ENCODE data around the gene NCOA3.
"Not testable (repeated sequence)": the region's sequence is repeated elsewhere in the genome, so short reads cannot be mapped to it uniquely, and the experiment has no call there.

Gene NCOA3

DNA sequence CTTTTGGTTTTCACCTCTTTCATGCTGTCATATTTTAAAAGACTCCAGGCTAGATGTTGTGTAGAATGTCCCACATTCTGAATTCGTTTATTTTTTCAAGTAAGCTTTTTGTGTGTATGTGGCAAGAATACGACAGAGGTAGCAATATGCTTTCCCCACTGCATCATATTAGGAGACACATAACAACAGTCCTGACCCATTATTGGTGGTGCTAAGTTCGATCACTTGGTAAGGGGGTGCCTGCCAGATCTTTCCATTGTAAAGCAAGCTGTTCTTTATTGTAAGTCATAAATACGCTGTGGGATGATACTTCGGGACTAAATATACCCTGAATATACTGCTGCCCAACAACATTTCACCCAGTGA lies 588 bp upstream of the NCOA3 start:
- no peak for DNase-seq

DNA sequence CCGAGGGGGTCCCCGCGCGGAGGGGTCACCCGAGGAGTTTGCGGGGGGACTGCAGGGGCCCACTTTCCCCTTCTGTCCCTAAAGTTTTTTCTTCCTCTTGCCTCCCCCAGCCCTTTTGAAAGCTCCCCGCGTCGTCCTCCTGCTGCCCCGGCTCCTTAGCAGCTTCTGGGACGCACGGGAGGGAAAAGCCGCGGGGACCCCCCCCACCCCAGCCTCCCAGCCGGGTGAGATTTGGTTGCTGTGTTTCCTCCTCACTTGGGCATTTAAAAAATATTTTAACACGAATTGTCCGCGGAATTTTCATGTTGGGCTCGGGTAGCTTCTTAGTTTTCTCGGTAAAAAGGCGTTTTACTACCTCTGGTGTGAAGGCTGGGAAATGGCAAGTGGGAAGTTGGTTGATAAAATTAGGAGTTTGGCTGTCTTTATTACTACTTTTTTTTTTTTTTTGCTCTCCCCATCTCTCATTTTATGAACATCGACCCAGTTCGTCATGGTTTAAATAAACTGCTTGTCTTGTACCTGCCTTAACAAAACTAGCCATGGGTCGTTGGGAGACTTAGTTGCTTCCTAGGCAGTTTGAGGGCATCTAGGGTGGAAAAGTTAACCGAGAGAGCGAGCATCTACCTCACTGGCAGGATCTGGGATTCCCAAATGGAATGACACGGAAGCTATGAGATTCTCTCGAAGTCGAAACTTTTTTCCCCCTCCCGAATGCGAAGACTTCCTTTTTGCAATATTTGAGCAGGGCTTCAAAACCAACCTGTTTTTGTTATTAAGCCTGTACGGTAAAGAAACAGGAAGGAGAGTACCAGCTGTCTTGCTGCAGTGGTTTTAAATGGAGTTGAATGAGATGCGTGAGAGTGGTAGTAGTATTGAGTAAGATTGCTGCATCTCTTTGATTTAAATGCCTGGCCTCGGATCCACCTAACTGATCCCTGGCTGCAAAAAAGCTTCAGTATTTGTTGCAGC lies 868 bp downstream of the NCOA3 start:
- DNase-seq = peak; percentile 35

DNA sequence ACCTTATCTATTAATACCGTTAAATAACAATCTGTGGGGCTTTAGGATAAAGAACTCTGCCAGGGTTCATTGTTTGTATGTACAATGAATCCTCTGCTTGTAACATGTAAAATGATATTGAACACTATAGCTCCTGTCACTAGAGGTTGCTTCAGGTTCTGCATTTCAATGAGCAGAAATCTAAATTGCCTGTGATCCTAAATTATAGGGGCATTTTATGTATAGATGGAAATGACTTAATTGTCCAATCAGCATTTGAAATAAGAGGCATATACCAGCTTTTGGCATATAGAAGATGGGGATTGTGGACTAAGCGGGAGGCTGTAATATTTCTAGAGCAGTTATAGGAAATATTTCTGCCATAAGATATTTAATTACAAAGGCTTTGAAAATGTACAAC lies 2.0 kb downstream of the NCOA3 start:
- DNase-seq = no peak

DNA sequence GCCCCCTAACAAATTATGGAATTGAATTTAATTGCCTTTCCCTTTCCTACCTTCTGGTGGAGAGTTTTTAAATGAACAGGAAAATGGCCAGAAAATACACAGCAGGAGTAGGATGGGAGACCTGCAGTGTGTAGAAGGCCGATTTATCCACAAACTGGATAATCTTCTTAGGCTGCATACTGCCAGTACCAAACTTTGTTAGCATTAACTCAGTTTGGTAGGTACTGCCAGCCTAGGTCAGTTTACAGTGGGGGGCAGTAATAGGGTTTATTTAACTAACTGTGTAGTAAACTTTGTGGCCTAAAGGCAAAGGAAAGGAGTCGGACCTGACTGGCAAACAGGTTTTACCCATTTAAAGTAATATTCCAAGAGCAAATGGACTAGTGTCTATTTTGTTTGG lies 4.6 kb downstream of the NCOA3 start:
- no peak for DNase-seq

DNA sequence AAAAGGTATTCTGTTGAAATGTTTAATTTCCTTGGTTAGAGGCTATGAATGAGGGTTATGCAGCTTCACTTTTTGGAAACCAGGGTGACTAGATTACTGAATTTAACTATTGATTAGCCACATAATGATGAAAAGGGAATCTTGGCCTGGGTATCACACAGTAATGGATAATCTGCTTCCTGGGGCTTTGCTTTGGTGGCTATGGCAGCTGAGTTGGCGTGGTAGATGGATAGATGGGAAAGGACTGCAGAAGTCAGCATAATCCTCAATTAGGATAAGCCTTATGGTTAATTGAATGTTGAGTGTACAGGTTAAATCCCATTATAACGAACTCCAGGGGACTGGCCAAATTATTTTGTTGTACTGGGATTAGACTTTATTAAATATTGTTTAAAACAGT lies 5.2 kb downstream of the NCOA3 start:
- no peak for DNase-seq

DNA sequence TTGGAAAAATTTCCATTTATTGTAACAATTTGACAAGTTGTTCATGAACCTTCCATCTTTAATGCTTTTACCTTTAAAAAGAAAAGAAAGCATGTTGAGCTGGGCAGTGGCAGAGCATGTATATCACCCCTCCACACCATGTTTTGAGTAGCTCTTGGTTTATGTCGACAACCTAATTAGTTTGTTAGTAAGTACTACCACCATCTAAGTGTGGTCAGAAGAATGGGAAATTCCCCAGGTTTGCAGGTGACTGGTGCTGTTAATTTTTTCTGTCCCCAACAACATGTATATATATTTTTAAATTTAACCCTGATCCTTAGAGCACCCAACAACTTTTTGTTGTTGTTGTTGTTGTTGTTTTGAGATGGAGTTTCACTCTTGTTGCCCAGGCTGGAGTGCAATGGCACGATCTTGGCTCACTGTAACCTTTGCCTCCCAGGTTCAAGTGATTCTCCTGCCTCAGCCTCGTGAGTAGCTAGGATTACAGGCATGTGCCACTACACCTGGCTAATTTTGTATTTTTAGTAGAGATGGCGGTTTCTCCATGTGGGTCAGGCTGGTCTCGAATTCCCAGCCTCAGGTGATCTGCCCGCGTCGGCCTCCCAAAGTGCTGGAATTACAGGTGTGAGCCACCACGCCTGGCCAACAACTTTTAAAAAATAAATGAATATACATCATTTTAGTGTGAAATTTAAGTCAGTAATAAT lies 5.7 kb downstream of the NCOA3 start:
- not testable (repeated sequence) for DNase-seq

DNA sequence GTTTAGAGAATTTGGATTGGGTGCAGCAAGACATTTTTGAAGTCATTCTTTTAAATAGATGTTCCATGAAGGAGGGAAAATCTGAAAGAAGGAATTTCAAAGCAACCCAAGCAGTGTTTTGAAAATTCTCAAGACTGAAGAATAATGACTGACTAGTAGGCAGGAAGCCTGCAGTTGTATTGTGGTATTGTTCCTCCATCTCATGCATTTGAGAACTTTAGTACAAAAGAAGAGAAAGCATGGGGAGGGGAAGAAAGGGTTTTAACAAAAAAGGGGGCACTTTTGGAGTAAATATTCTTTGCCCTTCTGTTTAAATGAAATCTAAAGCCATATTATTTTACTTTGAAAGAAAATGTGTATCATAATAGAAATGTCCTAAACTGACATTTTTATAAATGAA lies 6.6 kb downstream of the NCOA3 start:
- no peak for DNase-seq

DNA sequence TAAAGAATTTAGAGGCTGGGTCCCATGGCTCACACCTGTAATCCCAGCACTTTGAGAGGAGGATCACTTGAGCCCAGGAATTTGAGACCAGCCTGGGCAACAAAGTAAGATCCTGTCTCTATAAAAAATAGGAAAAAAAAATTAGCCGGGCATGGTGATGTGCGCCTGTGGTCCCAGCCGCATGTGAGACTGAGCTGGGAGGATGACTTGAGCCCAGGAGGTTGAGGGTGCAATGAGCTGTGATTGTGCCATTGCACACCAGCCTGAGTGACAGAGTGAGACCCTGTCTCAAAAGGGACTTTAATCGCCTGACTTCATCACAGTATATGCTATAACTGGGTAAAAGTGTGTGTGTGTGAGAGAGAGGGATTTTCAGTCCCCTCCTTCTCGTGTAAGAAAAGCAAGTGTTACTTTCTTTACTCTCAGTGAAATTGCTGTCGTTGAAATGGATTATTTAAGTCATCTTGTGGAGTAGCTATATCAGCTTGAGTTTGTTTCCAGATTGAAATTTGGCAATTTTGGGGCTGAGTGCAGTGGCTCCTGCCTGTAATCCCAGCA lies 7.5 kb downstream of the NCOA3 start:
- no peak for DNase-seq

DNA sequence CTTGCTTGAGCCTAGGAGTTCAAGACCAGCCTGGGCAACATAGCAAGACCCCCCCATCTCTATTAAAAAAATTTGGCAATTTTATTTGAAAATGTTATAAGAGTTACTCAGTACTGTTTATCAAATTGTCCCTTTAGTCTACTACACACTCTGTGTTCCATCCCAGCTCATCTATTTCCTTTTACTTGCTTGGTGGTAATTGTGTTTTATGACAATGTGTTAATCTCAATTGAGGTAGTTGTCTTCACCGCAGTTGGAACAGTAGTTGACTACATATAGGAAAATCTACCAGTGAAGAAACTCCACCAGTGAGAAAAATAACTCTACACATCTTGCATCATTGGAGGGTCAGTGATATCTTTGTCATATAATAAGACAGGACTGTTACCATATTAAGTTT lies 8.0 kb downstream of the NCOA3 start:
- no peak for DNase-seq

DNA sequence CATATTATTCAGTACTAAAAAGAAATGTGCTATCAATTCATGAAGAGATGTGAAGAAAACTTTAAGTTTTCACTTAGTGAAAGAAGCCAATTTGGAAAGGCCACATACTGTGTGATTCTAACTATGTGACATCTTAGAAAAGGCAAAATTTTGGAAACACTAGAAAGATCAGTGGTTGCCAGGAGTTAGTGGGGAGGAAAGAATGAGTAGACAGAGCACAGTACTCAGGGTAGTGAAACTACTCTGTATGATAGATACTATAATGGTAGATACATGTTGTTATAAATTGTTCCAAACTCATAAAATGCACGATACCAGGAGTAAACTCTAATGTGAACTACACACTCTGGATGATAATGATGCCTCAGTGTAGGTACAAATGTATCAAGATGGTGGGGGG lies 14.2 kb downstream of the NCOA3 start:
- no peak for DNase-seq

DNA sequence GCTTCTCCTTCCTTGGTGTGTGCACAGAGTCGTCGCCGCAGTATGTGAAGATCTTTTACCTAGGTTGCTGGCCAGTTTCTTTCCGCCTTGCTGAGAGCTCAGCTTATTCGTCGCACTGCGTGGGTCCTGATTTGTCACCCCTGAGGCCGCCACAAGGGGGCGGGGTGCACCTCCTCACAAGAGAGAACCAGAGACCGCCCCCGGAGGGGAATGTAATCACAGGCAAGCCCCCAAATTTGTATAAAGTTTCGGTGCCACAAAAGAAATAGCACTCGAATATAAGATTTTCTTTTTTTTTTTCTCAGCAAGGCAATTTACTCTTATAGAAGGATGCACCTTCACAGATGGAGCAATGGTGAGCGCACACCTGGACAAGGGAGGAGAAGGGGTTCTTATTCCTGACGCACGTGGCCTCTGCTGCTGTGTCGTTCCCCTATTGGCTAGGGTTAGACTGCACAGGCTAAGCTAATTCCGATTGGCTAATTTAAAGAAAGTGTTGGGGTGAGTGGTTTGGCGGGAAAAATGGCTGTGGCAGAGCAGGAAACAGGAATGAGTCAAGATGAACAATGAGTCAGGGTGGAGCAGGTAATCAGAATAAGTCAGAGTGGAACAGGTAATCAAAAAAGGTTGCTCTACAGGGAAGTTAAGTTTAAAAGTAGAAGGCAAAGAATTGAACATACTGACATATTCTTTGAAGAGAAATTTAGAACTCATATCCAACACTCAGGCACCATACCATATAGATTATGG lies 19.5 kb downstream of the NCOA3 start:
- DNase-seq = no peak

DNA sequence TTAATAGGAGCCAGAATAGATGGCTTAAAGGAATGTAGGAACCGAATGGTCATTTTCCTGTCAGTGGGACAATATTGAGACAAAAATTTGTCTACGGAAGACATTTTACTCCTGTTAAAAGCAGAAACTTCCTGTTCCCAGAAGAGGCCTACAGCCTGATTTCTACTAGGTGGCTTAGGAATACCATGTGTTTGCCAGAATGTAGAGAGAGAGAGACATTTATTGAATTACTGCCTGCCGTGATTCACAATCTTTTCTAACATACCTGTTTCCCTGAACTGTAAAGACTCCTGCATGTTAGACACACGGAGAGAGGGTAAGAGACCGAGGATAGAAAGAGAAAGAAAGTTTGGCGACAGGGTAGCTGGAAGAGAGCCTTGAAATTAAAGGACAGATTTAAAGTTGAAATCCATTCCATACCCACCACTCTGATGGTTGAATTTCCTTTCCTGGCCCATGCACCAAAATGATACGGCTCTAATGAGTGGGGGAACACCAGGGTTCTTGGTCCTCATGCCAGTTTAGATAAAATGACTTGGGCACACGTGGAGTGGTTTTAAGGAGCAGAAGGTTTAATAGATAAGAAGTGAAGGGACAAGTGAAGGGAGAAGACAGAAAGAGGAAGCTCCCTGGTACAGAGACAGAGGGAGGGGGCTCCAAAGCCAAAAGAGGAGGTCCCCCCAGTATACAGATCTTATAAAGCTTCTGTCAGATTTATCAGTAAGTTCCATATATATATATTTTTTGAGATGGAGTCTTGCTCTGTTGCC lies 22.5 kb downstream of the NCOA3 start:
- no peak for DNase-seq

DNA sequence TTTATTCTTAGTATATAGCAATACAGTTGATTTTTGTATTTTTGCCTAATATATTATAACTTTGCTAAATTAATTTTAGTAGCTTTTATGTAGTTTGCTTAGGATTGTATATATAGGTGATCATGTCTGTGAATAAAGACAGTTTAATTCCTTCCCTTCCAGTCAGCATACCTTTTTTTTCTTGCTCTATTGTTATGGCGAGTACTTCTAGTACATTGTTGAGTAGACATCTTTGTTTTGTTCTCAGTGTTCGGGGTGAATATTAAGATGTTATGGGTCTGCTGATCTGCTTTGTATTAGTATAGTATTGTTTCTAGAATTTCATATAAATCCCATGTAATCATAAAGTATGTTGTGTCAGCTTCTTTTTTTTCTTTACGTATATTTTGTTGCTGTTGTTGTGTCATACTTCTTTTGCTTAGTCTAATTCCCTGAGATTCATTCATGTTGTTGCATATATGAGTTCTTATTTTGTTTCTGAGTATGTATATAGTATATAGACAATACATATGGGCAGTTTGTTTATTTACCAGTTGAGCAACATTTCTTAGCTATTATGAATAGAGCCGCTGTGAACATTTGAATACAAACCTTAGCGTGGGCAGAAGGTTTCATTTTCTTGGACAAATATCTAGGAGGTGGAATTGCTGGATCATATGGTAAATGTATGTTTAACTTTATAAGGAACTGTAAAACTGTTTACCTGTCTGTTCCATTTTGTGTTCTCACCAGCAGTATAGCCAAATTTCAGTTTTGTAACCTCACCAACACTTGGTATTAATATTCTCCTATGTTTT lies 25.5 kb downstream of the NCOA3 start:
- no peak for DNase-seq

DNA sequence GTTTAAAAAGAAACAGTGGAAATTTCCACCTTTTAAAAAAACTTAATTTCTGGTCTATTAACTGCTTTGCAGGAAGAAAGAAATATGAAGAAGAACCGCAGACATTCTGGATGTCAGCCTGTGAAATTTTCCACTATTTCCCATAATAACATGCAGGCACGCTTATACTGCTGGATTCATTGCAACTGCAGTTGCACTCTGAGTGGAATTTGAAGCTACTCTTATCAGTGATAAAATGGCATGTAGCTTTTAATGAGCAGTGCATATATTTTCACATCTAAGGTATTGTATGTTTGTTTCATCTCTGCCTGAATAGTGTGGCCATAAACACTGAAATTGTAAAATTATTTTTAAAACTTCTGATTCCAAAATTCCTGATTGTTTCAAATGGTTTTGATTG lies 28.2 kb downstream of the NCOA3 start:
- peak; percentile 60 for DNase-seq

DNA sequence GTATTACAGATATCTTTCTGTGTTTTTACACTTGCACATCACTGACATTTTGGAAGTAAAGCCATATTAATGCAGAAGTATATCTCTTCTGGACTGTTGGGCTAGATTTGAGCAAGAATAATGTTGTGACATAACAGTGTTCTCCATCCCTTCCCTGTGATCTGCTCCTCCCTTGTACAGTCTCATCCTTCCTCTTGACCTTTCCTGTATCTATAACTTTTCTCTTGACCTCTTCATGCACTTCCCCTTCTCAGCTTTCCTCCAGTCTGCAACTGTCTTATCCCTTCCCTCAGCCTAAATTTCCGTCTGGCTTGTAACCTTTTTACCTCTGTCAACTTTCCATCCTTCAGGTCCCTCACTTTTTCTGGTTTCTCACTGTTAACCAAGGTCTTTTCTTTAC lies 29.8 kb downstream of the NCOA3 start:
- no peak for DNase-seq

DNA sequence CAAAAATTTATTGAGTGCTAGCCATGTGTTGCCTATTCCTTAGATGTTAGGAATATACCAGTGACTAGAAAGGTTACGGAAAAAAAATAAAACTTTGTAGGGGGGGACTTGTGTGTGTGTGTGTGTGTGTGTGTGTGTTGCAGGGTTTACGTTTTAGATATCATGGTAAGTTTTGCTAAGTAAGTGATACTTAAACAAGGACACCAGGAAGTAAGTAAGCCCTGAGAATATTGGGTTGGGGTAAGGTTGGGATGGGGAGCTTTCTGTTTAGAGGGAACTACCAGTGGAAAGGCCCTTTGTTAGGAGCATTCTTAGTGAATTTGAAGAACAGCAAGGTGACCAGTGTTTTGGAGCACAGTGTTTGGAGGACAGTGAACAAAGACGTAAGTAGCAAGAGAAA lies 30.3 kb downstream of the NCOA3 start:
- no peak for DNase-seq

DNA sequence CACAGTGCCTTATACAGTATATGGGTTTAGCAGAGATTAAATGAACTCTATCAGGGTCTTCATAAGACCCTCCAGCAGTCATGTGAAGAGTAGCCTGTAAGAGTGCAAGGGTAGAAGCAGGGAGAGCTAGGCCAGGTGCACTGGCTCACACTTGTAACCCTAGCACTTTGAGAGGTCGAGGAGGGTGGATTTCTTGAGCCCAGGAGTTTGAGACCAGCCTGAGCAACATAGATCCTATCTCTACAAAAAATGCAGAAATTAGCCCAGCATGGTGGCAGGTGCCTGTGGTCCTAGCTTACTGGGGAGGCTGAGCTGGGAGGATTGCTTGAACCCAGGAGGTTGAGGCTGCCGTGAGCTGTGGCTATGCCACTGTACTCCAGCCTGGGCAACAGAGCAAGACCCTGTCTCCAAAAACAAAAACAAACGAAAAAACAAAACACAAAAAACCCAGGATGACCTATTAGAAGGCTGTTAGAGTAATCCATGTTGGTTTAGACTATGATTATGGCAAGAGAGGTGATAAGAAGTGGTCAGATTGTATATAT lies 31.9 kb downstream of the NCOA3 start:
- DNase-seq = no peak

DNA sequence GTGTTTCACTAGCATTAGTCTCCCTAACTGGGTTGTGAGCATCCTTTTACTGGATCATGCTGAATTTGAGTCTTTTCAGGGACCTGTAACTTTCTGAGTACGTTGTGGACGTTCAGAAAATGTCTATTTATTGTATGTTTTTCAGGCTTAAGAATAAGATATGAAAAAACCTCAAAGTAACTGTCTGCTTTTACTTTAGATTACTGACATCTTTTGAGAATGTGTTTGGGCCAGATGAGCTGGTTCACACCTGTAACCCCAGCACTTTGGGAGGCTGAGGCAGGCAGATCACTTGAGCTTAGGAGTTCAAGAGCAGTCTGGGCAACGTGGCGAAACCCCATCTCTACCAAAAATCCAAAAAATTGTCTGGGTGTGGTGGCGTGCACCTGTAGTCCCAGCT lies 32.7 kb downstream of the NCOA3 start:
- no peak for DNase-seq

DNA sequence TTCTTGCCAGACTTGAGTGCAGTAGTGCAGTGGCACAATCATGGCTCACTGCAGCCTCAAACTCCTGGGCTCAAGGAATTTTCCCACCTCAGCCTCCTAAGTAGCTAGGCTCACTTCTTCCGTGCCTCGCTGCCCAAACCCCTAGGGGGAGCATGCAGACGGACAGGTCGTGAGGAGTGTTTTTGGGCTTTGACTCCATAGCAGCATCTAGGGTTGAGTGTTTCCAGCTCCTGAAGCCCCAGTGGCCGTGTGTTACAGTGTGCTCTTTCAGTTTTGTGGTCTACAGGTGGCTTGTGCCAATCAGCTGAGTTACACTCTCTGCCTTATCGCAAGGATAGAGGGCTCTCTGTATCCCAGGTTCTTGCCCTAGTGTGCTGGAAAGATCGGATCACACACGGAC lies 33.4 kb downstream of the NCOA3 start:
- DNase-seq = no peak

DNA sequence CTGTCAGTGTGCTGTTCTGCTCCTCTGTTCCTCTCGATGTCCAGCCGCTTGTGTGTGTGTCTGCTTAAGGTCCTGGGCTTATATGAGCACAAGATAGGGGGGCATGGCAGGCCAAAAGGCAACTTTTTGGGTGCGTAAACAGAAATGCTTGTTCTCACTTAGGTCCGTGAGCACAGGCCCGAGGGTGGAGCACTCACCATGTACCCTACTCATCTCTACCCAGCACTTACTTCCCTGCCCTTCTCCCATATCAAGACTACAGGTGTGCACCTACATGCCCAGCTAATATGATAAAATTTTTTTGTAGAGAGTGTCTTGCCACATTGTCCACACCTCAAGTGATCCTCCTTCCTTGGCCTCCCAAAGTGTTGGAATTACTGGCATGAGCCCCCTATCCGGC lies 34.3 kb downstream of the NCOA3 start:
- no peak for DNase-seq
